HG02678 (cell line): ENCODE measurements around the gene SFRP2.

ENCODE experiments used
- ATAC-seq: cut with Tn5 transposase; IDR thresholded peaks from one replicate; pipeline ENCODE4 v1.9.1; 2021; ENCODE audit warnings: mild to moderate bottlenecking, moderate library complexity; ENCODE audit not compliant: unreplicated experiment

The SFRP2 gene

GRCh38 chr4:153788413-153789276 lies at the start of gene SFRP2:
Gene SFRP2, minus strand, starts transcription at chr4:153789083. Its CDS starts 248 bp downstream, at chr4:153788835.
- ATAC-seq: no peak

GRCh38 chr4:153838564-153838963 lies 49.7 kb upstream of the SFRP2 start:
- ATAC-seq: no peak

GRCh38 chr4:153834901-153835300 lies 46.0 kb upstream of the SFRP2 start:
- no peak for ATAC-seq

- no peak for ATAC-seq
Observed at GRCh38 chr4:153832720-153833287, 43.9 kb upstream of the SFRP2 start.

GRCh38 chr4:153832054-153832453 lies 43.2 kb upstream of the SFRP2 start:
- no peak for ATAC-seq

- ATAC-seq: no peak
Observed at GRCh38 chr4:153831245-153831644, 42.4 kb upstream of the SFRP2 start.

GRCh38 chr4:153825691-153826090 lies 36.8 kb upstream of the SFRP2 start:
- ATAC-seq: no peak

GRCh38 chr4:153825126-153825525 lies 36.2 kb upstream of the SFRP2 start:
- no peak for ATAC-seq

- ATAC-seq: no peak
Observed at GRCh38 chr4:153824501-153824900, 35.6 kb upstream of the SFRP2 start.

GRCh38 chr4:153823483-153823882 lies 34.6 kb upstream of the SFRP2 start:
- no peak for ATAC-seq

- no peak for ATAC-seq
Observed at GRCh38 chr4:153822316-153822715, 33.4 kb upstream of the SFRP2 start.

GRCh38 chr4:153817466-153817865 lies 28.6 kb upstream of the SFRP2 start:
- ATAC-seq: no peak

GRCh38 chr4:153816542-153816941 lies 27.7 kb upstream of the SFRP2 start:
- no peak for ATAC-seq

- no peak for ATAC-seq
Observed at GRCh38 chr4:153814789-153815188, 25.9 kb upstream of the SFRP2 start.

- ATAC-seq: no peak
Observed at GRCh38 chr4:153809916-153810810, 21.3 kb upstream of the SFRP2 start.

- ATAC-seq: no peak
Observed at GRCh38 chr4:153809307-153809706, 20.4 kb upstream of the SFRP2 start.

GRCh38 chr4:153808175-153808574 lies 19.3 kb upstream of the SFRP2 start:
- ATAC-seq: no peak

- no peak for ATAC-seq
Observed at GRCh38 chr4:153806073-153806472, 17.2 kb upstream of the SFRP2 start.

GRCh38 chr4:153804722-153805121 lies 15.8 kb upstream of the SFRP2 start:
- no peak for ATAC-seq

- no peak for ATAC-seq
Observed at GRCh38 chr4:153799694-153800074, 10.8 kb upstream of the SFRP2 start.

- no peak for ATAC-seq
Observed at GRCh38 chr4:153798901-153799693, 10.2 kb upstream of the SFRP2 start.
